ENCODE measurements around the gene FGF22. TPM values are rescaled to one million over a fixed set of nuclear protein-coding genes. Genes with fewer than 3 reads are reported as not detected.

The FGF22 gene
- polyA plus RNA-seq, 3 donors: not detected

- Histone ChIP-seq H4K20me1 (ENCODE audit: insufficient read depth, low read length) (no peaks in the 10 kb centered on the region), H3K27ac (ENCODE audit: low read depth in 1 of 2, low read length in 2 of 2) (no peak overlapping the region), H3K79me2 (ENCODE audit: insufficient read depth, low read length) (no peaks in the 10 kb centered on the region), H2AFZ (ENCODE audit: insufficient read depth, low read depth, low read length, poor library complexity, severe bottlenecking) (no peak overlapping the region), H3K4me1 (ENCODE audit: control insufficient read depth in 1 of 2, insufficient read depth in 2 of 2, low read length in 2 of 2) (peaks cover 30 to 34% of the 10 kb centered on the region in 2 donors), H3K4me3 (replicated peaks in 1 of 3; ENCODE audit: low read depth in 2 of 3, low read length in 3 of 3) (no peak overlapping the region), H3K36me3 (replicated peaks in 1 of 2; ENCODE audit: control insufficient read depth in 1 of 2, insufficient read depth in 2 of 2, low read length in 2 of 2) (no peaks in the 10 kb centered on the region), H3K9ac (ENCODE audit: insufficient read depth, low read length, poor library complexity, severe bottlenecking) (no peak overlapping the region), H3K27me3 (ENCODE audit: control insufficient read depth in 2 of 2, insufficient read depth in 2 of 2, low read length in 2 of 2) (peaks cover 0 to 12% of the 10 kb centered on the region in 2 donors), H3K9me3 (replicated peaks in 1 of 2; ENCODE audit: control insufficient read depth in 1 of 2, insufficient read depth in 1 of 2, low read length in 2 of 2) (peaks cover 0 to under 1% of the 10 kb centered on the region in 2 donors), H3K4me2 (replicated peaks; ENCODE audit: extremely low read depth, low read length, poor library complexity, severe bottlenecking) (no peak overlapping the region)
- Mint-ChIP-seq H3K27ac (no peak overlapping the region), H3K27me3 (ENCODE audit: low read depth in 3 of 3) (peaks cover 5 to 31% (median 8%) of the 10 kb centered on the region in 3 donors), H3K4me1 (peaks cover 18% of the 10 kb centered on the region), H3K4me3 (no peak overlapping the region), H3K9me3 (peaks cover 0 to 8% (median 3%) of the 10 kb centered on the region in 7 donors), H3K36me3 (no peaks in the 10 kb centered on the region)
- no peak for TF ChIP-seq CTCF (IDR thresholded peaks at IDR 0.05)
- DNase-seq: no peak
- intact Hi-C loops (cut with micrococcal nuclease): no loop called here
- WGBS (ENCODE audit: insufficient coverage): 88% methylated on average over 30 of the region's 30 CpGs
Observed at GRCh38 chr19:607301-608154, 32.2 kb upstream of the FGF22 start.

DNA sequence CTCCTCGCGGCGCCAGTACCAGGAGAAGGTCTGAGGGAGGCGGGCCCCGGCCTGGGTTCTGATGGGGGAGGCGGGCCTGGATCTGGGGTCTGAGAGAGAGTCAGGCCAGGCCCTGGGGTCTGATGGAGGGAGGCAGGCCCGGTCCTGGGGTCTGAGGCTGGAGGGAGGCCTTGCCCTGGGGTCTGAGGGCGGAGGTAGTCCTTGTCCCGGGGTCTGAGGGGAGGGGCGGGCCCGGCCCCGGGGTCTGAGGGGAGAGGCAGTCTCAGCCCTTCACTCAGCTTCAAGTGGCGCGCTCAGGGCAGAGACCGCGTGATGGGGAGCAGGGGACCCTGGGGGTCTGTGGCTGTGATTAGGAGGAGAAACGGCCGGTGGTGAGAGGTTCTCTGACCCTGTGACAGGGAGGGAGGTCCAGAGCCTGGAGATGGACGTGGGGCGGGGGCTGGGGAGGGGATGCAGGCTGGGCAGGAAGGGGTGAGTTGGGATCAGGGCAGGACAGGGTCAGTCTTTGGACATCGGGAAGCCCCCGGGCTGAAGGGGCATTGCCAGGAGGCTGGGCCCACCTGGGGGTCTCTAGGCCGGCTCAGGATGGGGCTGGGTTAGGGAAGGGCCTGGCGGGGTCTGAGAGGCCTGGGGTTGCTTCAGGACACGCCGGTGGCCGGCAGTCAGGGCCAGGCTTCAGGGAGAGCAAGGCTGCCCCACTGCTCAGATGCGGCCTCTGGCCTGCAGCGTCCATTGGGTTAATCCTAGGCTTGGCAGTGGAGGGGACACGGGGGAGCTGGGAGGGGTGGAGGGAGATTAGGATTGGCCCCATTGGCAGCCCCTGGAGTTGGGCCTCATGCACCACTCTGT is 31.3 kb upstream of the FGF22 start:
- Histone ChIP-seq H3K9ac (ENCODE audit: insufficient read depth, low read length, poor library complexity, severe bottlenecking) (no peak overlapping the region), H3K27me3 (ENCODE audit: control insufficient read depth in 2 of 2, insufficient read depth in 2 of 2, low read length in 2 of 2) (peaks cover 0 to 17% of the 10 kb centered on the region in 2 donors), H3K27ac (ENCODE audit: low read depth in 1 of 2, low read length in 2 of 2) (peak overlapping the region in 1 of 2 donors; percentile 73), H3K79me2 (ENCODE audit: insufficient read depth, low read length) (no peaks in the 10 kb centered on the region), H3K4me1 (ENCODE audit: control insufficient read depth in 1 of 2, insufficient read depth in 2 of 2, low read length in 2 of 2) (peaks cover 30 to 34% of the 10 kb centered on the region in 2 donors), H3K4me2 (replicated peaks; ENCODE audit: extremely low read depth, low read length, poor library complexity, severe bottlenecking) (peak overlapping the region; percentile 47), H3K9me3 (replicated peaks in 1 of 2; ENCODE audit: control insufficient read depth in 1 of 2, insufficient read depth in 1 of 2, low read length in 2 of 2) (no peaks in the 10 kb centered on the region), H4K20me1 (ENCODE audit: insufficient read depth, low read length) (no peaks in the 10 kb centered on the region), H3K36me3 (replicated peaks in 1 of 2; ENCODE audit: control insufficient read depth in 1 of 2, insufficient read depth in 2 of 2, low read length in 2 of 2) (no peaks in the 10 kb centered on the region), H3K4me3 (replicated peaks in 1 of 3; ENCODE audit: low read depth in 2 of 3, low read length in 3 of 3) (peak overlapping the region in 1 of 3 experiments; percentile 34), H2AFZ (ENCODE audit: insufficient read depth, low read depth, low read length, poor library complexity, severe bottlenecking) (peak overlapping the region; percentile 50)
- Mint-ChIP-seq H3K27ac (peak overlapping the region in 3 of 7 donors; percentile 40 to 75 (median 71)), H3K27me3 (ENCODE audit: low read depth in 3 of 3) (peaks cover 11 to 39% (median 13%) of the 10 kb centered on the region in 3 donors), H3K4me1 (peaks cover 17% of the 10 kb centered on the region), H3K4me3 (no peak overlapping the region), H3K36me3 (no peaks in the 10 kb centered on the region), H3K9me3 (peaks cover 0 to 10% (median 3%) of the 10 kb centered on the region in 7 donors)
- 88% methylated on average over 28 of the region's 30 CpGs for WGBS (ENCODE audit: insufficient coverage)
- DNase-seq: no peak
- intact Hi-C loops (cut with micrococcal nuclease): no loop called here
- no peak for TF ChIP-seq CTCF (IDR thresholded peaks at IDR 0.05)

All from CD14-positive monocyte (primary cell).